ENCODE measurements around the gene AP2A2.

Gene AP2A2

GRCh38 chr11:1060852-1061616 is 135.4 kb downstream of the AP2A2 start:
- no peaks in the 10 kb centered on the region for H3K36me3 ChIP-seq (ENCODE audit: insufficient read depth, low read length)
- H3K27ac ChIP-seq (ENCODE audit: low read depth, low read length), result no peak overlapping the region
- WGBS, result 78% methylated on average over 17 of the region's 18 CpGs
- no peak overlapping the region for H3K4me3 ChIP-seq (ENCODE audit: low read length)
- peaks cover 8% of the 10 kb centered on the region; the same call in 1 of the 2 replicates for H3K9me3 ChIP-seq (ENCODE audit: insufficient read depth, low read depth, low read length)
- H3K27me3 ChIP-seq (ENCODE audit: insufficient read depth, low read length), result no peaks in the 10 kb centered on the region
- no peaks in the 10 kb centered on the region for H3K4me1 ChIP-seq (ENCODE audit: insufficient read depth, low read length)
- no peak overlapping the region for H3K9ac ChIP-seq (ENCODE audit: low read depth, low read length)

Data from HUES64 (cell line).